BJ (cell line): ENCODE data around the gene UBE2S. TPM values are rescaled to one million over a fixed set of nuclear protein-coding genes. Genes with fewer than 3 reads are reported as not detected.

Source experiments
- CTCF ChIA-PET: fragments of 350-600 bp; formaldehyde crosslinking; extraction: SDS; loops from one replicate; lab custom pipeline; 2021; ENCODE audit warnings: antibody characterized with exemption, inconsistent platforms; lab: Yijun Ruan, JAX
- POLR2A ChIA-PET: fragments of 300-600 bp; sonication (Branson Sonifier 250); formaldehyde crosslinking; extraction: SDS; loops from one replicate; lab custom pipeline; 2021; ENCODE audit warnings: antibody characterized with exemption; lab: Charles Lee
- DNase-seq: peaks from one replicate; pipeline ENCODE4 v3.0.0-alpha.2; 2011; ENCODE audit warnings: low read depth
- H3K27me3 ChIP-seq: 2 replicates; pipeline ENCODE4 v1.6.0; 2011; ENCODE audit warnings: low read length; ENCODE audit not compliant: control insufficient read depth, insufficient read depth
- H3K36me3 ChIP-seq: 2 replicates; pipeline ENCODE4 v1.5.1; 2011; ENCODE audit warnings: low read length; ENCODE audit not compliant: control insufficient read depth, insufficient read depth
- H3K4me3 ChIP-seq: 2 replicates; pipeline ENCODE4 v1.5.1; 2011; ENCODE audit warnings: low read depth, mild to moderate bottlenecking, control low read depth, low read length
- CTCF ChIP-seq: IDR thresholded peaks from 2 replicates; pipeline ENCODE4 v1.5.1; 2011; ENCODE audit warnings: low read depth, mild to moderate bottlenecking, control low read depth, inconsistent platforms, low read length, moderate library complexity; ENCODE audit not compliant: insufficient read depth
- polyA plus RNA-seq: library from polyadenylated mRNA; depleted of rRNA; stranded (reverse); fragments of >200 nt; gene quantifications from 2 replicates; pipeline ENCODE4 v1.2.3, GENCODE V29; 2011

The UBE2S gene
- polyA plus RNA-seq, 1 experiment: 79.4 TPM

DNA sequence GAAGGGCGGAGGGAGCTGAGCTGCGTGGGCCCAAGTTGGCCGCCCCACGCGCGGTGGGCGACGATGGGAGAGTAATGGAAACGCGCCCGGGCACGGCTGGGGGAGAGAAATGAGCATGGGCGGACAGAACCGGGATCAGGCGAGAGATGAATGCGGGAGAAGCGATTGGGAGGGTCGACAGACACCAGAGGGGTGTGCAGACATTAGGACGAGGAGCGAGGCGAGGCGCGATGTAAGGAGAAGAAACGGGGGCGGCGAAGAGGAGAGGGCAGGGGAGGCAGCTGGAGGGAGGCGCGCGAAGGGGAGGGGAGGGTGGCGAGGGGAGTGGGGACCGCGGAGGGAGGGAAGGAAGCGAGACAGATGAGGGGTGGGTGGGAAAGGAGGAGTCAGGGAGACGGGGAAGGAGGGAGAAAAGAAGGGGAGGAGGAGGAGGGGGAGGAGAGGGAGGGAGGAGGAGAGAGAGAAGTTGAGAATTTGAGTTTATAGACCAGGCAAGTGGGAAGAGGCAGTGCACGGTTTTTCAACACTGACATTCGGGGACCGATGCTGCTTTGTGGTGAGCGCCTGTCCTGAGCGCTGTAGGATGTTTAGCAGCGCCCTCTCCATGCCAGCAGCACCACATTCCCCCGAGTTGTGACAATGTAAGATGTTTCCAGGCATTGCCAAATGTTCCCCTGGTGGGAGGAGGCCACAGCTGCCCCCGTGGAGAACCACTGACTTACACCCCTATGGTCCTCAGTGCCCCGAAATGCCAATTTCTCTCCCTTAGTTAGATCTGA lies 35.6 kb upstream of the UBE2S start, which contains the start of gene SHISA7:
Gene SHISA7, minus strand, starts transcription at position 256 of the 779 bp plus-strand sequence. CDS start 437 bp downstream, outside the sequence.
- POLR2A ChIA-PET: no interaction called here
- peaks cover 35% of the 10 kb centered on the region for H3K27me3 ChIP-seq
- H3K36me3 ChIP-seq: no peaks in the 10 kb centered on the region
- no peak for TF ChIP-seq CTCF
- CTCF ChIA-PET: interaction anchor here (1.0 to 2.1 kb wide), 3 partner anchors 10 to 25 kb away, joined by 4 to 10 read pairs (median 7); no protein-coding TSS in a partner anchor
- DNase-seq: no peak
- H3K4me3 ChIP-seq: no peak within 1 kb of the TSS

- DNase-seq: no peak
- ChIA-PET CTCF (no interaction called here), POLR2A (no interaction called here)
- H3K27me3 ChIP-seq: peaks cover 35% of the 10 kb centered on the region
- no peaks in the 10 kb centered on the region for H3K36me3 ChIP-seq
- TF ChIP-seq CTCF: no peak
- H3K4me3 ChIP-seq: no peak overlapping the region
These were observed 34.9 kb upstream of the UBE2S start for GRCh38 chr19:55442372-55442961.

DNA sequence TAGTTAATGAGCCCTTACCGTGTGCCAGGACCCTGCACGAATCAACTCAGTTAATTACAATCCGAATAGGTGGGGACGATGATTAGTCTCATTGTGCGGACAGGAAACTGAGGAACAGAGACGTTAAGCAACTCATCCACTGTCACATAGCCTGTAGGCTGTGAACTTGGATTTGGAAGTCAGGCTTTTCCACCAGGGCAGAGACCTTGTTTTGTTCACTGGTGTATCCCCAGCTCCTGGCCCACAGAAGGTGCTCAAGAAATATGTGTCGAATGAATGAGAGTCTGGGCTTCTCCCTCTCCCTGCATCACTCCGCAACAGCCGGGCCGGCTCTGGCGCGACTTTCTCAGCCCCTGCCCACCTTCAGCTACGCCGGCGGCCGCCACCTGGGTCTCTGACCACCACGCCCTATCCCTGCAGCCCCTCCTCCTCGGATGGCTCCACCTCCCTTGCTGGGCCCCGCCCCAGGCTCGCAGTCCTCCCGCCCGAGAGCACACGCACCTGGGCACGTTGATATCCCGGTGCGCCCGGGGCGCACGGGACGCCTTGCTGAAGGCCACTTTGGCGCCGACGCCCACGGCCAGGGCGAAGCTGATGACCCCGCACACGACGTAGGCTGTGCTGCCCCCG lies 34.2 kb upstream of the UBE2S start:
- H3K36me3 ChIP-seq: no peaks in the 10 kb centered on the region
- CTCF ChIA-PET: no interaction called here
- POLR2A ChIA-PET: no interaction called here
- DNase-seq: no peak
- TF ChIP-seq CTCF: no peak
- H3K4me3 ChIP-seq: no peak overlapping the region
- H3K27me3 ChIP-seq: peaks cover 35% of the 10 kb centered on the region

- no peak overlapping the region for H3K4me3 ChIP-seq
- ChIA-PET POLR2A (no interaction called here), CTCF (no interaction called here)
- TF ChIP-seq CTCF: no peak
- peaks cover 35% of the 10 kb centered on the region for H3K27me3 ChIP-seq
- no peaks in the 10 kb centered on the region for H3K36me3 ChIP-seq
- no peak for DNase-seq
These were observed 33.7 kb upstream of the UBE2S start for GRCh38 chr19:55441319-55441691.

- no peak for DNase-seq
- POLR2A ChIA-PET: no interaction called here
- Histone ChIP-seq H3K36me3 (no peaks in the 10 kb centered on the region), H3K4me3 (no peak overlapping the region), H3K27me3 (peaks cover 35% of the 10 kb centered on the region)
- no peak for TF ChIP-seq CTCF
- CTCF ChIA-PET: no interaction called here
These were observed 33.0 kb upstream of the UBE2S start for GRCh38 chr19:55440411-55441105.
